Measurements from ENCODE around the gene SLAMF6. TPM values are rescaled to one million over a fixed set of nuclear protein-coding genes. Genes with fewer than 3 reads are reported as not detected.

The SLAMF6 gene
- total and polyA plus RNA-seq, 10 of the 15 experiments (the other 5 are each of a cell fraction or from before 2014, with no cell fraction given): 20.5 to 89.6 (median 36.5) TPM

Other genes with a start within 250 kb of the SLAMF6 start
Only the 7 nearest of the 9 such genes appear.
- 125 and 127 TPM in 2 replicates for gene COPA, start 180.0 kb downstream of the SLAMF6 start, total RNA-seq (2014; rRNA removed)
- gene COPA, start 180.0 kb downstream of the SLAMF6 start, total RNA-seq (2014; rRNA removed; fragmentation: Illumina TruSeq; extraction: Trizol): 91.6 and 98.3 TPM in 2 replicates
- gene COPA, start 180.0 kb downstream of the SLAMF6 start, total RNA-seq (2021): 119 and 125 TPM in 2 replicates
- gene COPA, start 180.0 kb downstream of the SLAMF6 start, polyA plus RNA-seq (2011; rRNA removed): 168 and 180 TPM in 2 replicates
- 142 and 184 TPM in 2 replicates for gene COPA, start 180.0 kb downstream of the SLAMF6 start, polyA plus RNA-seq (2014; fragmentation: Illumina TruSeq; extraction: Trizol)
- 10 to 100 TPM; 53.7 to 70.6 TPM for gene COPA, start 180.0 kb downstream of the SLAMF6 start, polyA plus RNA-seq (2014; fragmentation: Nextera tagmentation; extraction: Ambion mirVana)
- 93.8 and 108 TPM in 2 replicates for gene COPA, start 180.0 kb downstream of the SLAMF6 start, polyA plus RNA-seq (2014; rRNA removed)
- gene COPA, start 180.0 kb downstream of the SLAMF6 start, polyA plus RNA-seq (2016; fragmentation: Nextera tagmentation; extraction: Ambion mirVana): 100 to 1,000 TPM; 163 to 169 TPM
- 34.0 and 34.1 TPM in 2 replicates for gene NCSTN, start 179.9 kb downstream of the SLAMF6 start, total RNA-seq (2014; rRNA removed)
- gene NCSTN, start 179.9 kb downstream of the SLAMF6 start, total RNA-seq (2014; rRNA removed; fragmentation: Illumina TruSeq; extraction: Trizol): 34.5 and 36.6 TPM in 2 replicates
- gene NCSTN, start 179.9 kb downstream of the SLAMF6 start, total RNA-seq (2021): 62.5 and 68.3 TPM in 2 replicates
- 45.9 and 88.2 TPM in 2 replicates for gene NCSTN, start 179.9 kb downstream of the SLAMF6 start, polyA plus RNA-seq (2011; rRNA removed)
- 81.5 and 92.9 TPM in 2 replicates for gene NCSTN, start 179.9 kb downstream of the SLAMF6 start, polyA plus RNA-seq (2014; fragmentation: Illumina TruSeq; extraction: Trizol)
- gene NCSTN, start 179.9 kb downstream of the SLAMF6 start, polyA plus RNA-seq (2014; fragmentation: Nextera tagmentation; extraction: Ambion mirVana): 10 to 100 TPM; 33.3 to 41.6 TPM
- 57.0 and 58.0 TPM in 2 replicates for gene NCSTN, start 179.9 kb downstream of the SLAMF6 start, polyA plus RNA-seq (2014; rRNA removed)
- gene NCSTN, start 179.9 kb downstream of the SLAMF6 start, polyA plus RNA-seq (2016; fragmentation: Nextera tagmentation; extraction: Ambion mirVana): 10 to 100 TPM; 63.7 to 66.5 TPM
- gene NHLH1, start 156.2 kb downstream of the SLAMF6 start, total RNA-seq (2014; rRNA removed): 0.11 TPM in 1 of 2 replicates, not detected in the other
- gene NHLH1, start 156.2 kb downstream of the SLAMF6 start, total RNA-seq (2014; rRNA removed; fragmentation: Illumina TruSeq; extraction: Trizol): 0.40 and 0.46 TPM in 2 replicates
- gene NHLH1, start 156.2 kb downstream of the SLAMF6 start, total RNA-seq (2021): 0.80 and 0.85 TPM in 2 replicates
- 0.12 and 0.22 TPM in 2 replicates for gene NHLH1, start 156.2 kb downstream of the SLAMF6 start, polyA plus RNA-seq (2011; rRNA removed)
- gene NHLH1, start 156.2 kb downstream of the SLAMF6 start, polyA plus RNA-seq (2014; fragmentation: Illumina TruSeq; extraction: Trizol): 0.76 and 0.98 TPM in 2 replicates
- under 1 TPM; 0.27 to 0.43 TPM for gene NHLH1, start 156.2 kb downstream of the SLAMF6 start, polyA plus RNA-seq (2014; fragmentation: Nextera tagmentation; extraction: Ambion mirVana)
- 0.76 and 1.2 TPM in 2 replicates for gene NHLH1, start 156.2 kb downstream of the SLAMF6 start, polyA plus RNA-seq (2014; rRNA removed)
- gene NHLH1, start 156.2 kb downstream of the SLAMF6 start, polyA plus RNA-seq (2016; fragmentation: Nextera tagmentation; extraction: Ambion mirVana): under 1 TPM; 0.23 to 0.56 TPM
- 0.11 and 0.23 TPM in 2 replicates for gene VANGL2, start 122.7 kb downstream of the SLAMF6 start, total RNA-seq (2014; rRNA removed)
- gene VANGL2, start 122.7 kb downstream of the SLAMF6 start, total RNA-seq (2014; rRNA removed; fragmentation: Illumina TruSeq; extraction: Trizol): 0.27 and 0.28 TPM in 2 replicates
- 1.1 and 1.2 TPM in 2 replicates for gene VANGL2, start 122.7 kb downstream of the SLAMF6 start, total RNA-seq (2021)
- gene VANGL2, start 122.7 kb downstream of the SLAMF6 start, polyA plus RNA-seq (2011; rRNA removed): 3.0 and 5.0 TPM in 2 replicates
- 0.79 and 1.0 TPM in 2 replicates for gene VANGL2, start 122.7 kb downstream of the SLAMF6 start, polyA plus RNA-seq (2014; fragmentation: Illumina TruSeq; extraction: Trizol)
- gene VANGL2, start 122.7 kb downstream of the SLAMF6 start, polyA plus RNA-seq (2014; fragmentation: Nextera tagmentation; extraction: Ambion mirVana): under 1 TPM; 0.10 to 0.13 TPM
- gene VANGL2, start 122.7 kb downstream of the SLAMF6 start, polyA plus RNA-seq (2014; rRNA removed): 1.2 and 5.0 TPM in 2 replicates
- under 1 TPM; 0.16 to 0.28 TPM for gene VANGL2, start 122.7 kb downstream of the SLAMF6 start, polyA plus RNA-seq (2016; fragmentation: Nextera tagmentation; extraction: Ambion mirVana)
- gene CD84, start 56.2 kb upstream of the SLAMF6 start, total RNA-seq (2014; rRNA removed): 12.3 and 15.2 TPM in 2 replicates
- 13.8 and 14.5 TPM in 2 replicates for gene CD84, start 56.2 kb upstream of the SLAMF6 start, total RNA-seq (2014; rRNA removed; fragmentation: Illumina TruSeq; extraction: Trizol)
- 10.4 and 14.2 TPM in 2 replicates for gene CD84, start 56.2 kb upstream of the SLAMF6 start, total RNA-seq (2021)
- gene CD84, start 56.2 kb upstream of the SLAMF6 start, polyA plus RNA-seq (2011; rRNA removed): 18.1 and 20.8 TPM in 2 replicates
- 20.3 and 26.6 TPM in 2 replicates for gene CD84, start 56.2 kb upstream of the SLAMF6 start, polyA plus RNA-seq (2014; fragmentation: Illumina TruSeq; extraction: Trizol)
- 1 to 10 TPM; 3.4 to 6.8 TPM for gene CD84, start 56.2 kb upstream of the SLAMF6 start, polyA plus RNA-seq (2014; fragmentation: Nextera tagmentation; extraction: Ambion mirVana)
- gene CD84, start 56.2 kb upstream of the SLAMF6 start, polyA plus RNA-seq (2014; rRNA removed): 9.3 and 11.2 TPM in 2 replicates
- gene CD84, start 56.2 kb upstream of the SLAMF6 start, polyA plus RNA-seq (2016; fragmentation: Nextera tagmentation; extraction: Ambion mirVana): 1 to 10 TPM; 7.5 to 7.9 TPM
- gene SLAMF1, start 123.8 kb upstream of the SLAMF6 start, total RNA-seq (2014; rRNA removed): 121 and 136 TPM in 2 replicates
- gene SLAMF1, start 123.8 kb upstream of the SLAMF6 start, total RNA-seq (2014; rRNA removed; fragmentation: Illumina TruSeq; extraction: Trizol): 134 and 145 TPM in 2 replicates
- gene SLAMF1, start 123.8 kb upstream of the SLAMF6 start, total RNA-seq (2021): 125 and 140 TPM in 2 replicates
- gene SLAMF1, start 123.8 kb upstream of the SLAMF6 start, polyA plus RNA-seq (2011; rRNA removed): 260 and 289 TPM in 2 replicates
- gene SLAMF1, start 123.8 kb upstream of the SLAMF6 start, polyA plus RNA-seq (2014; fragmentation: Illumina TruSeq; extraction: Trizol): 134 and 155 TPM in 2 replicates
- 100 to 1,000 TPM; 128 to 145 TPM for gene SLAMF1, start 123.8 kb upstream of the SLAMF6 start, polyA plus RNA-seq (2014; fragmentation: Nextera tagmentation; extraction: Ambion mirVana)
- gene SLAMF1, start 123.8 kb upstream of the SLAMF6 start, polyA plus RNA-seq (2014; rRNA removed): 154 and 204 TPM in 2 replicates
- gene SLAMF1, start 123.8 kb upstream of the SLAMF6 start, polyA plus RNA-seq (2016; fragmentation: Nextera tagmentation; extraction: Ambion mirVana): 10 to 100 TPM; 87.3 to 89.7 TPM
- gene CD48, start 188.6 kb upstream of the SLAMF6 start, total RNA-seq (2014; rRNA removed): 415 and 499 TPM in 2 replicates
- 445 and 463 TPM in 2 replicates for gene CD48, start 188.6 kb upstream of the SLAMF6 start, total RNA-seq (2014; rRNA removed; fragmentation: Illumina TruSeq; extraction: Trizol)
- gene CD48, start 188.6 kb upstream of the SLAMF6 start, total RNA-seq (2021): 311 and 323 TPM in 2 replicates
- gene CD48, start 188.6 kb upstream of the SLAMF6 start, polyA plus RNA-seq (2011; rRNA removed): 1,315 and 1,412 TPM in 2 replicates
- gene CD48, start 188.6 kb upstream of the SLAMF6 start, polyA plus RNA-seq (2014; fragmentation: Illumina TruSeq; extraction: Trizol): 487 and 663 TPM in 2 replicates
- 100 to 1,000 TPM; 667 to 776 TPM for gene CD48, start 188.6 kb upstream of the SLAMF6 start, polyA plus RNA-seq (2014; fragmentation: Nextera tagmentation; extraction: Ambion mirVana)
- gene CD48, start 188.6 kb upstream of the SLAMF6 start, polyA plus RNA-seq (2014; rRNA removed): 335 and 411 TPM in 2 replicates
- 100 to 1,000 TPM; 302 to 328 TPM for gene CD48, start 188.6 kb upstream of the SLAMF6 start, polyA plus RNA-seq (2016; fragmentation: Nextera tagmentation; extraction: Ambion mirVana)